ENCODE data around the gene GPR171. TPM values are rescaled to one million over a fixed set of nuclear protein-coding genes. Genes with fewer than 3 reads are reported as not detected.

GPR171 gene
- total RNA-seq, 4 donors from 2014 or later: 0.57 to 6.5 (median 3.3) TPM

GRCh38 chr3:151210676-151211381 is 7.8 kb upstream of the GPR171 start:
- TF ChIP-seq CTCF (IDR thresholded peaks at IDR 0.05; ENCODE audit: low read depth): no peak

- no peak for TF ChIP-seq CTCF (IDR thresholded peaks at IDR 0.05; ENCODE audit: low read depth)
Observed at GRCh38 chr3:151209654-151210053, 6.6 kb upstream of the GPR171 start.

- TF ChIP-seq CTCF (IDR thresholded peaks at IDR 0.05; ENCODE audit: low read depth): no peak
Observed at GRCh38 chr3:151206201-151206600, 3.2 kb upstream of the GPR171 start.

DNA sequence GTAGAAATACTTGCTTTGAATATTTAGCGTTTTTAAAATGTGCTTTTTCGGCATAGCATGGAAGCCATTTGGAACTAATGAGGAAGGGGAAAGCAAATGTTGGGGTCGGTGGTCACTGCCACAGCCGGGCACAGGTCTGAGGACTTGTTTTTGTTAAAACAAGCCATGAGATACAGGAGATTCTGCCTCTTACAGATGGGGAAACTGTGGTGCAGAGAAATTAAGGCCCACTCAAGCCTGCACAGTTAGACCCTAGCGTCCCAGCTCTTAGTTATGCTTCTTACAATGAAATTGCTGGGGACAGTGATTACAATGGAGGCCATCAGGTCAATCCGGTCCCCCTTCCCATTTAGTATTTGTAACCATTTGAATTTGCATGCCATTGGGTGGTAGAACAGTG is 2.5 kb upstream of the GPR171 start:
- TF ChIP-seq CTCF (IDR thresholded peaks at IDR 0.05; ENCODE audit: low read depth): no peak

- TF ChIP-seq CTCF (IDR thresholded peaks at IDR 0.05; ENCODE audit: low read depth): no peak
Observed at GRCh38 chr3:151204530-151205402, 1.8 kb upstream of the GPR171 start.

- TF ChIP-seq CTCF (IDR thresholded peaks at IDR 0.05; ENCODE audit: low read depth): no peak
Observed at GRCh38 chr3:151201051-151201730, 1.8 kb downstream of the GPR171 start.

GRCh38 chr3:151200586-151200985 is 2.4 kb downstream of the GPR171 start:
- TF ChIP-seq CTCF (IDR thresholded peaks at IDR 0.05; ENCODE audit: low read depth): no peak

Measured in subcutaneous adipose tissue (tissue), 4 donors.